Nephron progenitor cell (in vitro differentiated cells): ENCODE results near the gene YTHDF1.

Source experiments
- DNase-seq: peaks from one replicate; pipeline ENCODE4 v3.0.0; 2021
- H3K27ac Mint-ChIP-seq: 2 replicates; pipeline ENCODE4 v1.8.0; 2021; ENCODE audit warnings: mild to moderate bottlenecking, moderate library complexity, mixed read lengths
- H3K27me3 Mint-ChIP-seq: 2 replicates; pipeline ENCODE4 v1.8.0; 2021; ENCODE audit warnings: mild to moderate bottlenecking, low read depth, mixed read lengths; ENCODE audit not compliant: poor library complexity
- H3K36me3 Mint-ChIP-seq: 2 replicates; pipeline ENCODE4 v1.8.0; 2021; ENCODE audit warnings: low read depth, mixed read lengths
- H3K4me1 Mint-ChIP-seq: 2 replicates; pipeline ENCODE4 v1.8.0; 2021; ENCODE audit warnings: mixed read lengths
- H3K4me3 Mint-ChIP-seq: 2 replicates; pipeline ENCODE4 v1.8.0; 2021; ENCODE audit warnings: mild to moderate bottlenecking, moderate library complexity, mixed read lengths
- H3K9me3 Mint-ChIP-seq: 2 replicates; pipeline ENCODE4 v1.8.0; 2021; ENCODE audit warnings: mild to moderate bottlenecking, moderate library complexity, mixed read lengths
- CTCF ChIP-seq: fragments of 200-600 bp; sonication (generic); IDR thresholded peaks from 2 replicates; pipeline ENCODE4 v1.5.0; 2021; ENCODE audit warnings: antibody characterized with exemption

YTHDF1 gene

GRCh38 chr20:63256954-63257353, 41.0 kb upstream of the YTHDF1 start:
- H3K4me3 Mint-ChIP-seq, result peak overlapping the region; percentile 31
- peaks cover 5% of the 10 kb centered on the region for H3K9me3 Mint-ChIP-seq
- H3K27ac Mint-ChIP-seq, result no peak overlapping the region

GRCh38 chr20:63255931-63256704, 40.2 kb upstream of the YTHDF1 start:
- H3K4me3 Mint-ChIP-seq, result no peak overlapping the region
- peaks cover 75% of the 10 kb centered on the region for H3K4me1 Mint-ChIP-seq

More at GRCh38 chr20:63256954-63257353, 41.0 kb upstream of the YTHDF1 start:
- Mint-ChIP-seq H3K36me3 (peaks cover 6% of the 10 kb centered on the region), H3K27me3 (peaks cover 49% of the 10 kb centered on the region), H3K4me1 (peaks cover 78% of the 10 kb centered on the region)
- DNase-seq, result no peak
- no peak for TF ChIP-seq CTCF

GRCh38 chr20:63254606-63255384, 38.9 kb upstream of the YTHDF1 start:
- Mint-ChIP-seq H3K4me1 (peaks cover 69% of the 10 kb centered on the region), H3K4me3 (peak overlapping the region; percentile 78), H3K27me3 (peaks cover 59% of the 10 kb centered on the region), H3K36me3 (peaks cover 12% of the 10 kb centered on the region), H3K27ac (no peak overlapping the region), H3K9me3 (peaks cover 17% of the 10 kb centered on the region)
- peak; percentile 63 for DNase-seq
- no peak for TF ChIP-seq CTCF

More at GRCh38 chr20:63255931-63256704, 40.2 kb upstream of the YTHDF1 start:
- H3K36me3 Mint-ChIP-seq, result peaks cover 9% of the 10 kb centered on the region
- H3K9me3 Mint-ChIP-seq, result peaks cover 9% of the 10 kb centered on the region
- TF ChIP-seq CTCF, result no peak
- no peak for DNase-seq
- H3K27me3 Mint-ChIP-seq, result peaks cover 58% of the 10 kb centered on the region
- no peak overlapping the region for H3K27ac Mint-ChIP-seq

GRCh38 chr20:63254232-63254605, 38.3 kb upstream of the YTHDF1 start, which contains the start of gene NKAIN4:
NKAIN4 (minus strand) TSS chr20:63254463; CDS start chr20:63254450, 13 bp downstream.
- Mint-ChIP-seq H3K9me3 (peaks cover 22% of the 10 kb centered on the region), H3K27ac (no peak within 1 kb of the TSS), H3K36me3 (peaks cover 18% of the 10 kb centered on the region), H3K27me3 (peaks cover 59% of the 10 kb centered on the region), H3K4me1 (peaks cover 68% of the 10 kb centered on the region), H3K4me3 (peak within 1 kb of the TSS; percentile 78)
- DNase-seq, result peak; percentile 62
- TF ChIP-seq CTCF, result no peak

GRCh38 chr20:63253438-63254231, 37.7 kb upstream of the YTHDF1 start:
- H3K36me3 Mint-ChIP-seq, result peaks cover 23% of the 10 kb centered on the region
- DNase-seq, result peak; percentile 59
- TF ChIP-seq CTCF, result no peak
- H3K27ac Mint-ChIP-seq, result no peak overlapping the region
- peaks cover 70% of the 10 kb centered on the region for H3K4me1 Mint-ChIP-seq
- peaks cover 26% of the 10 kb centered on the region for H3K9me3 Mint-ChIP-seq
- peak overlapping the region; percentile 74 for H3K4me3 Mint-ChIP-seq
- peaks cover 62% of the 10 kb centered on the region for H3K27me3 Mint-ChIP-seq
